Keratinocyte (primary cell): ENCODE data around the gene ELMO2. TPM values are rescaled to one million over a fixed set of nuclear protein-coding genes. Genes with fewer than 3 reads are reported as not detected.

Source experiments
- DNase-seq: peaks from one replicate; pipeline ENCODE4 v3.0.0-alpha.2; 2011; ENCODE audit warnings: low read depth, missing footprints, low spot score
- FAIRE-seq: peaks from 2 replicates; lab custom pipeline; 2011; peaks lifted over from hg19 to GRCh38; lab: Jason Lieb, UNC
- H2AFZ ChIP-seq: 2 replicates; pipeline ENCODE4 v1.6.0; 2012; ENCODE audit warnings: low read length, control low read depth, inconsistent platforms; ENCODE audit not compliant: control insufficient read depth
- H3K27ac ChIP-seq: 2 replicates; pipeline ENCODE4 v1.5.1; 2011; ENCODE audit warnings: low read length; ENCODE audit not compliant: control insufficient read depth, insufficient read depth
- H3K27me3 ChIP-seq: 3 replicates; pipeline ENCODE4 v1.6.0; 2011; ENCODE audit warnings: low read length; ENCODE audit not compliant: control insufficient read depth, insufficient read depth; ENCODE audit errors: extremely low read depth
- H3K36me3 ChIP-seq, 2 experiments: 2 replicates in 1 of 2; 3 replicates in 1 of 2; pipeline ENCODE4 v1.5.1; 2011; ENCODE audit warnings: low read length in 2 of 2, mild to moderate bottlenecking in 1 of 2; ENCODE audit not compliant: control insufficient read depth in 2 of 2, insufficient read depth in 2 of 2; ENCODE audit errors: extremely low read depth in 1 of 2
- H3K4me1 ChIP-seq: 3 replicates; pipeline ENCODE4 v1.5.1; 2011; ENCODE audit warnings: low read length; ENCODE audit not compliant: control insufficient read depth, insufficient read depth; ENCODE audit errors: extremely low read depth
- H3K4me2 ChIP-seq: 3 replicates; pipeline ENCODE4 v1.6.0; 2011; ENCODE audit warnings: low read depth, low read length; ENCODE audit not compliant: control insufficient read depth, insufficient read depth; ENCODE audit errors: extremely low read depth
- H3K4me3 ChIP-seq, 3 experiments: fragments of 200-600 bp in 1 of 3; sonication (generic) in 1 of 3; 2 replicates in 2 of 3; 3 replicates in 1 of 3; pipeline ENCODE4 v1.5.1; 2011 to 2016; ENCODE audit warnings: low read length in 3 of 3, mild to moderate bottlenecking in 3 of 3, control low read depth in 2 of 3, inconsistent platforms in 1 of 3, low read depth in 1 of 3, mixed read lengths in 1 of 3, mixed run types in 1 of 3, moderate library complexity in 1 of 3; ENCODE audit not compliant: control insufficient read depth in 2 of 3, insufficient read depth in 2 of 3; ENCODE audit errors: extremely low read depth in 1 of 3
- H3K79me2 ChIP-seq: 2 replicates; pipeline ENCODE4 v1.6.0; 2012; ENCODE audit warnings: low read length; ENCODE audit not compliant: control insufficient read depth, insufficient read depth
- H3K9ac ChIP-seq: 3 replicates; pipeline ENCODE4 v1.6.0; 2011; ENCODE audit warnings: low read length; ENCODE audit not compliant: control insufficient read depth, insufficient read depth; ENCODE audit errors: extremely low read depth
- H3K9me1 ChIP-seq: 3 replicates; pipeline ENCODE4 v1.6.0; 2011; ENCODE audit warnings: low read length; ENCODE audit not compliant: control insufficient read depth, insufficient read depth; ENCODE audit errors: extremely low read depth
- H3K9me3 ChIP-seq: 2 replicates; pipeline ENCODE4 v1.5.1; 2012; ENCODE audit warnings: low read depth, low read length; ENCODE audit not compliant: control insufficient read depth
- H4K20me1 ChIP-seq: 3 replicates; pipeline ENCODE4 v1.6.0; 2011; ENCODE audit warnings: low read length; ENCODE audit not compliant: control insufficient read depth, insufficient read depth; ENCODE audit errors: extremely low read depth
- CTCF ChIP-seq, 3 experiments: IDR thresholded peaks in 1 of 3; conservative IDR thresholded peaks in 1 of 3; optimal IDR thresholded peaks in 1 of 3; 2 replicates in 2 of 3; 3 replicates in 1 of 3; pipeline versions ENCODE3 to v1.5.1; 2011; ENCODE audit warnings: low read length in 3 of 3, mild to moderate bottlenecking in 3 of 3, moderate library complexity in 2 of 3, control low read depth in 1 of 3, inconsistent platforms in 1 of 3; ENCODE audit not compliant: insufficient read depth in 2 of 3; ENCODE audit errors: extremely low read depth in 1 of 3
- EZH2 ChIP-seq: IDR thresholded peaks from one replicate; pipeline ENCODE4 v1.6.1; 2012; ENCODE audit warnings: inconsistent platforms, mild to moderate bottlenecking, low read length, moderate library complexity
- dilution Hi-C: fragments of 300-500 bp; cut with MboI; formaldehyde crosslinking; loops from one replicate; pipeline ENCODE4 v1.7.0; 2020; ENCODE audit warnings: low sequenced_read_pairs; ENCODE audit not compliant: extremely low pct_ligation_motif_present
- polyA plus RNA-seq, 5 experiments: library from polyadenylated mRNA; depleted of rRNA in 3 of 5; stranded (reverse) in 3 of 5; stranded (forward) in 1 of 5; unstranded in 1 of 5; fragments of >200 nt; gene quantifications; 1 replicate in 1 of 5; 2 replicates in 3 of 5; 3 replicates in 1 of 5; pipeline versions ENCODE4 v1.2.1 to v1.2.3, GENCODE V29; 2011 to 2012; ENCODE audit warnings: missing spikeins in 2 of 5, low read depth in 1 of 5, low replicate concordance in 1 of 5

The ELMO2 gene
- polyA plus RNA-seq, 1 donor (not counting 4 experiments of a cell fraction or from before 2014, with no cell fraction given) = 28.5 TPM

GRCh38 chr20:46374383-46374782 lies 32.0 kb downstream of the ELMO2 start:
- H4K20me1 ChIP-seq = no peaks in the 10 kb centered on the region
- peaks cover 23% of the 10 kb centered on the region for H3K4me1 ChIP-seq
- peaks cover 32 to 45% of the 10 kb centered on the region in 2 experiments for H3K36me3 ChIP-seq
- H3K9ac ChIP-seq = no peak overlapping the region
- H3K27ac ChIP-seq = no peak overlapping the region
- H3K79me2 ChIP-seq = no peaks in the 10 kb centered on the region
- no peak for DNase-seq
- TF ChIP-seq CTCF (optimal IDR thresholded peaks at IDR 0.05 in 1 of 3, IDR thresholded peaks at IDR 0.05 in 1 of 3, conservative IDR thresholded peaks at IDR 0.05 in 1 of 3; ENCODE audit: extremely low read depth in 1 of 3, insufficient read depth in 2 of 3, low read length in 3 of 3) (no peak), EZH2 (no peak)
- no peak overlapping the region for H3K4me3 ChIP-seq
- no peaks in the 10 kb centered on the region for H3K9me1 ChIP-seq
- no peak for FAIRE-seq
- H2AFZ ChIP-seq = no peak overlapping the region
- no peaks in the 10 kb centered on the region for H3K9me3 ChIP-seq
- no peaks in the 10 kb centered on the region for H3K27me3 ChIP-seq
- no peak overlapping the region for H3K4me2 ChIP-seq
- dilution Hi-C loops = no loop called here

GRCh38 chr20:46371656-46372055 lies 34.8 kb downstream of the ELMO2 start:
- Histone ChIP-seq H3K4me2 (no peak overlapping the region), H3K27me3 (no peaks in the 10 kb centered on the region), H3K9ac (no peak overlapping the region), H3K9me1 (no peaks in the 10 kb centered on the region), H3K36me3 (peaks cover 39 to 49% of the 10 kb centered on the region in 2 experiments), H2AFZ (no peak overlapping the region), H3K4me1 (peaks cover 6% of the 10 kb centered on the region), H3K9me3 (no peaks in the 10 kb centered on the region), H4K20me1 (no peaks in the 10 kb centered on the region), H3K79me2 (no peaks in the 10 kb centered on the region), H3K27ac (no peak overlapping the region), H3K4me3 (no peak overlapping the region)
- FAIRE-seq (no peak), DNase-seq (no peak)
- dilution Hi-C loops = no loop called here
- TF ChIP-seq EZH2 = no peak

DNA sequence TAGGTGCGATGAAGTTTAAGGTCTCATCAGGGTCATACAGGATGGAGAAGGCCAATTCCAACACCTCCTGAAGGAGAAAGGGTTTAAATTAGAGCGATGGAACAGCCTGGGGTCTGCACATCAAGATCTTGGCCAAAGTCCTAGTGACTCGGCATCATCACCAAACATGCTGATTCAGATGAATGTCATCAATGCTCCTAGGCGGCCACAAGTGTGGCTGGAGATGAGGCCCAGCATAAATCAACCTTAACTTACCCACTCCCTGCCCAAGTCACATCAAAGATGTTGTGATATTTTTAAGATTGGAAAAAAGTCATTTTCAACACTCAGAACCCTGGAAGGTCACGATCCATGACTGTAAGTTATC lies 37.5 kb downstream of the ELMO2 start:
- Histone ChIP-seq H4K20me1 (no peaks in the 10 kb centered on the region), H3K27ac (no peak overlapping the region), H3K27me3 (no peaks in the 10 kb centered on the region), H3K36me3 (peaks cover 40 to 42% of the 10 kb centered on the region in 2 experiments), H3K79me2 (no peaks in the 10 kb centered on the region), H3K9ac (no peak overlapping the region), H3K9me1 (no peaks in the 10 kb centered on the region), H2AFZ (no peak overlapping the region), H3K9me3 (no peaks in the 10 kb centered on the region), H3K4me3 (no peak overlapping the region), H3K4me2 (no peak overlapping the region), H3K4me1 (peaks cover 3% of the 10 kb centered on the region)
- DNase-seq = no peak
- FAIRE-seq = no peak
- dilution Hi-C loops = no loop called here
- no peak for TF ChIP-seq EZH2
- TF ChIP-seq CTCF (optimal IDR thresholded peaks at IDR 0.05 in 1 of 3, IDR thresholded peaks at IDR 0.05 in 1 of 3, conservative IDR thresholded peaks at IDR 0.05 in 1 of 3; ENCODE audit: extremely low read depth in 1 of 3, insufficient read depth in 2 of 3, low read length in 3 of 3) = no peak
